HepG2 (cell line): ENCODE data around the gene SLC9A9. TPM values are rescaled to one million over a fixed set of nuclear protein-coding genes. Genes with fewer than 3 reads are reported as not detected.

Source experiments
- ATAC-seq: fragments of 200-7000 bp; cut with Tn5 transposase; 3 replicates; pipeline ENCODE4 v1.9.1; 2020; ENCODE audit warnings: mild to moderate bottlenecking, moderate library complexity
- BruUV-seq: library from RNA; stranded (reverse); fragments of 400-500 nt; replicated peaks from 2 replicates; lab custom pipeline; 2021; lab: Mats Ljungman, UMichigan
- CTCF ChIA-PET: fragments of 300-600 bp; formaldehyde crosslinking; extraction: SDS; loops from one replicate; lab custom pipeline; 2021; ENCODE audit warnings: low total read pairs, inconsistent platforms, low intra/inter-chr PET ratio; lab: Yijun Ruan, JAX
- POLR2A ChIA-PET: fragments of 350-600 bp; sonication (Branson Sonifier 250); formaldehyde crosslinking; loops from one replicate; lab custom pipeline; 2020; ENCODE audit warnings: antibody characterized with exemption, inconsistent platforms; lab: Yijun Ruan, JAX
- DNase-seq: peaks from one replicate; pipeline ENCODE4 v3.0.0-alpha.2; 2015; ENCODE audit warnings: low spot score
- FAIRE-seq: peaks from 3 replicates; lab custom pipeline; 2011; peaks lifted over from hg19 to GRCh38; lab: Jason Lieb, UNC
- H2AFZ ChIP-seq: one replicate; pipeline ENCODE4 v1.6.1; 2011; ENCODE audit warnings: low read length, inconsistent platforms
- H3K27ac ChIP-seq: fragments of 300-600 bp; 3 replicates; pipeline ENCODE4 v1.8.0; 2011; ENCODE audit warnings: mixed run types, mild to moderate bottlenecking, mixed read lengths, low read length, inconsistent platforms; ENCODE audit not compliant: insufficient read depth; ENCODE audit errors: extremely low read length
- H3K27me3 ChIP-seq, 2 experiments: fragments of 200-600 bp in 1 of 2; 2 replicates in 1 of 2; 3 replicates in 1 of 2; pipeline versions ENCODE4 v1.6.0 to v1.8.0; 2011; ENCODE audit warnings: low read length in 2 of 2, mild to moderate bottlenecking in 2 of 2, moderate library complexity in 2 of 2, inconsistent platforms in 1 of 2; ENCODE audit not compliant: insufficient read depth in 2 of 2, control insufficient read depth in 1 of 2
- H3K36me3 ChIP-seq, 2 experiments: fragments of 200-600 bp in 1 of 2; replicated peaks in 1 of 2; 2 replicates in 1 of 2; 3 replicates in 1 of 2; pipeline versions ENCODE4 v1.5.1 to v1.8.0; 2011; ENCODE audit warnings: low read length in 2 of 2, inconsistent platforms in 1 of 2; ENCODE audit not compliant: insufficient read depth in 2 of 2, control insufficient read depth in 1 of 2
- H3K4me1 ChIP-seq: 2 replicates; pipeline ENCODE4 v1.5.1; 2012; ENCODE audit warnings: low read length, inconsistent platforms; ENCODE audit not compliant: insufficient read depth
- H3K4me2 ChIP-seq: 2 replicates; pipeline ENCODE4 v1.6.0; 2011; ENCODE audit warnings: low read depth, low read length, inconsistent platforms
- H3K4me3 ChIP-seq, 3 experiments: fragments of 200-600 bp in 1 of 3; sonication (generic), shearing (Covaris generic) in 1 of 3; replicated peaks in 1 of 3; 2 replicates each; pipeline ENCODE4 v1.5.1; 2011 to 2016; ENCODE audit warnings: low read length in 3 of 3, inconsistent platforms in 2 of 3, low read depth in 2 of 3, mild to moderate bottlenecking in 2 of 3, control low read depth in 1 of 3, mixed read lengths in 1 of 3; ENCODE audit not compliant: insufficient read depth in 1 of 3
- H3K79me2 ChIP-seq: one replicate; pipeline ENCODE4 v1.6.1; 2011; ENCODE audit warnings: low read length, inconsistent platforms; ENCODE audit not compliant: insufficient read depth
- H3K9ac ChIP-seq: 2 replicates; pipeline ENCODE4 v1.6.0; 2011; ENCODE audit warnings: mild to moderate bottlenecking, low read depth, low read length, inconsistent platforms; ENCODE audit not compliant: insufficient read depth
- H3K9me3 ChIP-seq: 2 replicates; pipeline ENCODE4 v1.5.1; 2012; ENCODE audit warnings: mild to moderate bottlenecking, low read length
- H4K20me1 ChIP-seq: 2 replicates; pipeline ENCODE4 v1.6.0; 2011; ENCODE audit warnings: inconsistent platforms, mild to moderate bottlenecking, low read length, moderate library complexity; ENCODE audit not compliant: insufficient read depth
- CREB1 ChIP-seq, 2 experiments: fragments of 450-650 bp in 1 of 2; IDR thresholded peaks; 2 replicates each; pipeline ENCODE4 v1.6.1; 2016 to 2017; ENCODE audit warnings: control low read depth in 1 of 2, mild to moderate bottlenecking in 1 of 2, missing compliant biosample characterization in 1 of 2, missing genetic modification characterization in 1 of 2
- GTF2F1 ChIP-seq: fragments of 150-350 bp; IDR thresholded peaks from 2 replicates; pipeline ENCODE4 v1.6.1; 2014; ENCODE audit warnings: low read length
- ISL2 ChIP-seq: sonication (generic); formaldehyde crosslinking; IDR thresholded peaks from 2 replicates; pipeline ENCODE4 v1.5.0; 2020; ENCODE audit warnings: missing genetic modification reagents
- MED8 ChIP-seq: sonication (generic); formaldehyde crosslinking; IDR thresholded peaks from 2 replicates; pipeline ENCODE4 v1.8.1; 2023; ENCODE audit warnings: mild to moderate bottlenecking, missing genetic modification reagents; ENCODE audit not compliant: insufficient replicate concordance
- NFYC ChIP-seq: IDR thresholded peaks from 2 replicates; pipeline ENCODE4 v1.6.1; 2016; ENCODE audit warnings: missing genetic modification reagents, missing compliant biosample characterization
- RBAK ChIP-seq: sonication (generic); formaldehyde crosslinking; IDR thresholded peaks from 2 replicates; pipeline ENCODE4 v1.5.1; 2020; ENCODE audit warnings: mild to moderate bottlenecking, missing genetic modification reagents
- ZNF232 ChIP-seq: sonication (generic); formaldehyde crosslinking; IDR thresholded peaks from 2 replicates; pipeline ENCODE4 v1.4.0; 2020; ENCODE audit warnings: missing genetic modification reagents, borderline replicate concordance
- ZNF83 ChIP-seq: sonication (generic); formaldehyde crosslinking; IDR thresholded peaks from 2 replicates; pipeline ENCODE4 v1.4.0; 2020; ENCODE audit warnings: missing genetic modification reagents, mild to moderate bottlenecking, borderline replicate concordance
- ZNF850 ChIP-seq: sonication (generic); formaldehyde crosslinking; conservative IDR thresholded peaks from 2 replicates; pipeline ENCODE4 v1.9.0; 2021; ENCODE audit warnings: mild to moderate bottlenecking, missing genetic modification reagents
- ZSCAN30 ChIP-seq: sonication (generic); formaldehyde crosslinking; IDR thresholded peaks from 2 replicates; pipeline ENCODE4 v1.5.0; 2020; ENCODE audit warnings: mild to moderate bottlenecking, missing genetic modification reagents
- WGBS: methylation state at CpG from one replicate; pipeline ENCODE4 v1.1.6; 2017; ENCODE audit warnings: low lambda C conversion rate; 5-methylcytosine and 5-hydroxymethylcytosine counted together
- in situ Hi-C: cut with HindIII; loops from 2 replicates; pipeline ENCODE4 v1.10.0; 2017; ENCODE audit warnings: low pct_unique_long_range_greater_than_20kb; ENCODE audit not compliant: extremely low pct_ligation_motif_present
- intact Hi-C: fragments of 100-400 bp; cut with micrococcal nuclease; formaldehyde crosslinking; loops from one replicate; pipeline ENCODE4 v1.10.0; 2022; ENCODE audit not compliant: unreplicated experiment
- polyA plus RNA-seq, 8 experiments: library from polyadenylated mRNA; depleted of rRNA in 3 of 8; stranded (reverse) in 7 of 8; unstranded in 1 of 8; fragments of >200 nt; fragmentation: Illumina TruSeq in 4 of 8; extraction: Trizol in 4 of 8; gene quantifications; 2 replicates each; pipeline versions ENCODE4 v1.2.1 to v1.2.3, GENCODE V29; 2011 to 2016; ENCODE audit warnings: low read depth in 4 of 8, missing spikeins in 1 of 8, mixed read lengths in 1 of 8; ENCODE audit not compliant: insufficient read depth in 1 of 8
- total RNA-seq, 5 experiments: library from RNA; depleted of rRNA; stranded (reverse); fragments of >200 nt; fragmentation: Illumina TruSeq; extraction: Trizol; gene quantifications; 2 replicates each; pipeline ENCODE4 v1.2.3, GENCODE V29; 2016; ENCODE audit warnings: low read depth in 1 of 5
- TF ChIP-seq, protein P1 (sequence below): sonication (generic); formaldehyde crosslinking; IDR thresholded peaks from 2 replicates; pipeline ENCODE4 v1.4.0; 2020; ENCODE audit warnings: mild to moderate bottlenecking, missing genetic modification reagents, borderline replicate concordance
- TF ChIP-seq, protein P2 (sequence below): sonication (generic); formaldehyde crosslinking; conservative IDR thresholded peaks from 2 replicates; pipeline ENCODE4 v1.5.0; 2020; ENCODE audit warnings: missing genetic modification reagents

The SLC9A9 gene
- total and polyA plus RNA-seq, 2 of the 13 experiments (the other 11 are each of a cell fraction or from before 2014, with no cell fraction given) = not detected

GRCh38 chr3:143529798-143530197 is 318.5 kb downstream of the SLC9A9 start (continued):
- TF ChIP-seq, protein P1, sequence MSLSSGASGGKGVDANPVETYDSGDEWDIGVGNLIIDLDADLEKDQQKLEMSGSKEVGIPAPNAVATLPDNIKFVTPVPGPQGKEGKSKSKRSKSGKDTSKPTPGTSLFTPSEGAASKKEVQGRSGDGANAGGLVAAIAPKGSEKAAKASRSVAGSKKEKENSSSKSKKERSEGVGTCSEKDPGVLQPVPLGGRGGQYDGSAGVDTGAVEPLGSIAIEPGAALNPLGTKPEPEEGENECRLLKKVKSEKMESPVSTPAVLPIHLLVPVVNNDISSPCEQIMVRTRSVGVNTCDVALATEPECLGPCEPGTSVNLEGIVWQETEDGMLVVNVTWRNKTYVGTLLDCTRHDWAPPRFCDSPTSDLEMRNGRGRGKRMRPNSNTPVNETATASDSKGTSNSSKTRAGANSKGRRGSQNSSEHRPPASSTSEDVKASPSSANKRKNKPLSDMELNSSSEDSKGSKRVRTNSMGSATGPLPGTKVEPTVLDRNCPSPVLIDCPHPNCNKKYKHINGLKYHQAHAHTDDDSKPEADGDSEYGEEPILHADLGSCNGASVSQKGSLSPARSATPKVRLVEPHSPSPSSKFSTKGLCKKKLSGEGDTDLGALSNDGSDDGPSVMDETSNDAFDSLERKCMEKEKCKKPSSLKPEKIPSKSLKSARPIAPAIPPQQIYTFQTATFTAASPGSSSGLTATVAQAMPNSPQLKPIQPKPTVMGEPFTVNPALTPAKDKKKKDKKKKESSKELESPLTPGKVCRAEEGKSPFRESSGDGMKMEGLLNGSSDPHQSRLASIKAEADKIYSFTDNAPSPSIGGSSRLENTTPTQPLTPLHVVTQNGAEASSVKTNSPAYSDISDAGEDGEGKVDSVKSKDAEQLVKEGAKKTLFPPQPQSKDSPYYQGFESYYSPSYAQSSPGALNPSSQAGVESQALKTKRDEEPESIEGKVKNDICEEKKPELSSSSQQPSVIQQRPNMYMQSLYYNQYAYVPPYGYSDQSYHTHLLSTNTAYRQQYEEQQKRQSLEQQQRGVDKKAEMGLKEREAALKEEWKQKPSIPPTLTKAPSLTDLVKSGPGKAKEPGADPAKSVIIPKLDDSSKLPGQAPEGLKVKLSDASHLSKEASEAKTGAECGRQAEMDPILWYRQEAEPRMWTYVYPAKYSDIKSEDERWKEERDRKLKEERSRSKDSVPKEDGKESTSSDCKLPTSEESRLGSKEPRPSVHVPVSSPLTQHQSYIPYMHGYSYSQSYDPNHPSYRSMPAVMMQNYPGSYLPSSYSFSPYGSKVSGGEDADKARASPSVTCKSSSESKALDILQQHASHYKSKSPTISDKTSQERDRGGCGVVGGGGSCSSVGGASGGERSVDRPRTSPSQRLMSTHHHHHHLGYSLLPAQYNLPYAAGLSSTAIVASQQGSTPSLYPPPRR = no peak
- TF ChIP-seq ZNF232 (CRISPR knock-in tag) = no peak
- TF ChIP-seq ZSCAN30 (CRISPR knock-in tag) = no peak
- TF ChIP-seq ISL2 (CRISPR knock-in tag) = no peak

GRCh38 chr3:143529018-143529478 is 319.2 kb downstream of the SLC9A9 start:
- Histone ChIP-seq H4K20me1 (no peaks in the 10 kb centered on the region), H3K79me2 (no peaks in the 10 kb centered on the region), H2AFZ (no peak overlapping the region), H3K36me3 (no peaks in the 10 kb centered on the region), H3K27ac (no peak overlapping the region), H3K4me2 (no peak overlapping the region), H3K4me1 (no peaks in the 10 kb centered on the region), H3K27me3 (no peaks in the 10 kb centered on the region), H3K4me3 (no peak overlapping the region), H3K9ac (no peak overlapping the region), H3K9me3 (no peaks in the 10 kb centered on the region)
- DNase-seq (no peak), FAIRE-seq (no peak), ATAC-seq (no peak)
- in situ Hi-C loops (no loop called here), intact Hi-C loops (no loop called here)
- ChIA-PET POLR2A (no interaction called here), CTCF (no interaction called here)
- BruUV-seq = no TSS peak
- 15% methylated on average over 5 of the region's 5 CpGs for WGBS
- no peak for TF ChIP-seq ZNF850 (CRISPR knock-in tag)
- no peak for TF ChIP-seq NFYC (CRISPR knock-in tag)
- no peak for TF ChIP-seq RBAK (CRISPR knock-in tag)
- TF ChIP-seq MED8 (CRISPR knock-in tag) = no peak
- no peak for TF ChIP-seq ZNF83 (CRISPR knock-in tag)
- TF ChIP-seq GTF2F1 = no peak
- TF ChIP-seq CREB1 (IDR thresholded peaks at IDR 0.05) = no peak
- no peak for TF ChIP-seq CREB1 (CRISPR knock-in tag; IDR thresholded peaks at IDR 0.05)
- TF ChIP-seq, protein P2, sequence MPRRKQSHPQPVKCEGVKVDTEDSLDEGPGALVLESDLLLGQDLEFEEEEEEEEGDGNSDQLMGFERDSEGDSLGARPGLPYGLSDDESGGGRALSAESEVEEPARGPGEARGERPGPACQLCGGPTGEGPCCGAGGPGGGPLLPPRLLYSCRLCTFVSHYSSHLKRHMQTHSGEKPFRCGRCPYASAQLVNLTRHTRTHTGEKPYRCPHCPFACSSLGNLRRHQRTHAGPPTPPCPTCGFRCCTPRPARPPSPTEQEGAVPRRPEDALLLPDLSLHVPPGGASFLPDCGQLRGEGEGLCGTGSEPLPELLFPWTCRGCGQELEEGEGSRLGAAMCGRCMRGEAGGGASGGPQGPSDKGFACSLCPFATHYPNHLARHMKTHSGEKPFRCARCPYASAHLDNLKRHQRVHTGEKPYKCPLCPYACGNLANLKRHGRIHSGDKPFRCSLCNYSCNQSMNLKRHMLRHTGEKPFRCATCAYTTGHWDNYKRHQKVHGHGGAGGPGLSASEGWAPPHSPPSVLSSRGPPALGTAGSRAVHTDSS (CRISPR knock-in tag) = no peak
- TF ChIP-seq, protein P1 = no peak
